ENCODE measurements around the gene RABAC1. TPM values are rescaled to one million over a fixed set of nuclear protein-coding genes. Genes with fewer than 3 reads are reported as not detected.

Gene RABAC1
- total and polyA plus RNA-seq, 2 donors from 2014 or later, result 146 to 333 TPM

GRCh38 chr19:41928754-41929535 lies 30.2 kb downstream of the RABAC1 start:
- TF ChIP-seq CTCF (IDR thresholded peaks at IDR 0.05; ENCODE audit: borderline replicate concordance, extremely low read depth, insufficient read depth), result no peak
- no peak for FAIRE-seq
- H3K4me3 ChIP-seq (ENCODE audit: low read length in 3 of 3), result peak overlapping the region in 2 of 3 donors; percentile 43 to 48
- H3K27ac ChIP-seq (ENCODE audit: low read depth in 2 of 2, low read length in 2 of 2), result no peak overlapping the region
- no peak for DNase-seq
- peak overlapping the region in 1 of 3 donors; percentile 16 for H3K9ac ChIP-seq (ENCODE audit: low read length in 3 of 3)
- peaks cover 0 to 6% (median 4%) of the 10 kb centered on the region in 3 donors for H3K4me1 ChIP-seq (ENCODE audit: control insufficient read depth in 2 of 3, insufficient read depth in 2 of 3, low read depth in 1 of 3, low read length in 3 of 3)
- H3K27me3 ChIP-seq (ENCODE audit: control insufficient read depth, insufficient read depth, low read length), result peaks cover 80% of the 10 kb centered on the region
- intact Hi-C loops (cut with DNase I), result no loop called here
- no peaks in the 10 kb centered on the region for H3K36me3 ChIP-seq (ENCODE audit: control insufficient read depth in 2 of 3, insufficient read depth in 3 of 3, low read length in 3 of 3)
- H3K9me3 ChIP-seq (ENCODE audit: control insufficient read depth in 2 of 3, insufficient read depth in 1 of 3, low read length in 3 of 3), result no peaks in the 10 kb centered on the region

GRCh38 chr19:41928221-41928683 lies 30.9 kb downstream of the RABAC1 start, which contains the start of gene ERFL:
Gene ERFL (minus strand): TSS chr19:41928449. CDS start chr19:41912919, 15,530 bp downstream.
- Histone ChIP-seq H3K27me3 (ENCODE audit: control insufficient read depth, insufficient read depth, low read length) (peaks cover 77% of the 10 kb centered on the region), H3K9me3 (ENCODE audit: control insufficient read depth in 2 of 3, insufficient read depth in 1 of 3, low read length in 3 of 3) (no peaks in the 10 kb centered on the region), H3K27ac (ENCODE audit: low read depth in 2 of 2, low read length in 2 of 2) (no peak within 1 kb of the TSS), H3K36me3 (ENCODE audit: control insufficient read depth in 2 of 3, insufficient read depth in 3 of 3, low read length in 3 of 3) (no peaks in the 10 kb centered on the region), H3K4me3 (ENCODE audit: low read length in 3 of 3) (peak within 1 kb of the TSS in 2 of 3 donors; percentile 43 to 48), H3K4me1 (ENCODE audit: control insufficient read depth in 2 of 3, insufficient read depth in 2 of 3, low read depth in 1 of 3, low read length in 3 of 3) (peaks cover 0 to 6% (median 4%) of the 10 kb centered on the region in 3 donors), H3K9ac (ENCODE audit: low read length in 3 of 3) (peak within 1 kb of the TSS in 1 of 3 donors; percentile 16)
- FAIRE-seq (no peak), DNase-seq (peak in 1 of 5 donors; percentile 39)
- no peak for TF ChIP-seq CTCF (IDR thresholded peaks at IDR 0.05; ENCODE audit: borderline replicate concordance, extremely low read depth, insufficient read depth)
- intact Hi-C loops (cut with DNase I), result no loop called here

GRCh38 chr19:41927497-41928192 lies 31.5 kb downstream of the RABAC1 start:
- H3K9ac ChIP-seq (ENCODE audit: low read length in 3 of 3), result no peak overlapping the region
- peak in 2 of 5 donors; percentile 39 to 64 for DNase-seq
- H3K4me1 ChIP-seq (ENCODE audit: control insufficient read depth in 2 of 3, insufficient read depth in 2 of 3, low read depth in 1 of 3, low read length in 3 of 3), result peaks cover 0 to 6% (median 4%) of the 10 kb centered on the region in 3 donors
- no peak for FAIRE-seq
- H3K27me3 ChIP-seq (ENCODE audit: control insufficient read depth, insufficient read depth, low read length), result peaks cover 81% of the 10 kb centered on the region
- no peak for TF ChIP-seq CTCF (IDR thresholded peaks at IDR 0.05; ENCODE audit: borderline replicate concordance, extremely low read depth, insufficient read depth)
- no peak overlapping the region for H3K4me3 ChIP-seq (ENCODE audit: low read length in 3 of 3)
- H3K36me3 ChIP-seq (ENCODE audit: control insufficient read depth in 2 of 3, insufficient read depth in 3 of 3, low read length in 3 of 3), result no peaks in the 10 kb centered on the region
- no peaks in the 10 kb centered on the region for H3K9me3 ChIP-seq (ENCODE audit: control insufficient read depth in 2 of 3, insufficient read depth in 1 of 3, low read length in 3 of 3)
- intact Hi-C loops (cut with DNase I), result no loop called here
- no peak overlapping the region for H3K27ac ChIP-seq (ENCODE audit: low read depth in 2 of 2, low read length in 2 of 2)

Data from kidney (tissue), 14 donors.